IMR-90 (cell line): ENCODE results near the gene DMAC2. TPM values are rescaled to one million over a fixed set of nuclear protein-coding genes. Genes with fewer than 3 reads are reported as not detected.

Experiments used
- ATAC-seq: fragments of 200-7000 bp; cut with Tn5 transposase; 2 replicates; pipeline ENCODE4 v1.9.1; 2020; ENCODE audit warnings: low read depth, mild to moderate bottlenecking, moderate library complexity
- BruUV-seq: library from RNA; stranded (reverse); fragments of 400-500 nt; replicated peaks from 2 replicates; lab custom pipeline; 2021; lab: Mats Ljungman, UMichigan
- CTCF ChIA-PET: fragments of 300-600 bp; formaldehyde crosslinking; extraction: SDS; loops from one replicate; lab custom pipeline; 2021; ENCODE audit warnings: antibody characterized with exemption; lab: Yijun Ruan, JAX
- POLR2A ChIA-PET: fragments of 300-600 bp; sonication (Branson Sonifier 250); formaldehyde crosslinking; loops from one replicate; lab custom pipeline; 2022; ENCODE audit warnings: antibody characterized with exemption; ENCODE audit not compliant: unreplicated experiment; lab: Charles Lee
- DNase-seq: peaks from one replicate; pipeline ENCODE4 v3.0.0; 2013
- H2AFZ ChIP-seq: replicated peaks from 2 replicates; pipeline ENCODE3; 2013; ENCODE audit warnings: low read length, mild to moderate bottlenecking; ENCODE audit not compliant: poor library complexity
- H2AK5ac ChIP-seq: 2 replicates; pipeline ENCODE4 v1.6.1; 2013; ENCODE audit warnings: low read depth, low read length, inconsistent platforms
- H2AK9ac ChIP-seq: replicated peaks from 2 replicates; pipeline ENCODE3; 2013; ENCODE audit warnings: mild to moderate bottlenecking, low read depth, low read length, moderate library complexity; ENCODE audit not compliant: poor library complexity
- H2BK120ac ChIP-seq: 2 replicates; pipeline ENCODE4 v1.6.1; 2013; ENCODE audit warnings: low read depth, low read length, inconsistent platforms
- H2BK15ac ChIP-seq: 3 replicates; pipeline ENCODE4 v1.6.1; 2013; ENCODE audit warnings: low read depth, low read length, inconsistent platforms
- H2BK20ac ChIP-seq: 2 replicates; pipeline ENCODE4 v1.6.1; 2013; ENCODE audit warnings: low read depth, mild to moderate bottlenecking, inconsistent platforms, low read length, moderate library complexity
- H2BK5ac ChIP-seq: 2 replicates; pipeline ENCODE4 v1.6.1; 2013; ENCODE audit warnings: mild to moderate bottlenecking, low read depth, low read length, inconsistent platforms; ENCODE audit not compliant: poor library complexity, severe bottlenecking
- H3K14ac ChIP-seq: replicated peaks from 2 replicates; pipeline ENCODE4 v1.6.1; 2013; ENCODE audit warnings: low read depth, low read length, inconsistent platforms
- H3K18ac ChIP-seq: 2 replicates; pipeline ENCODE4 v1.6.1; 2013; ENCODE audit warnings: low read depth, low read length, control low read depth
- H3K23ac ChIP-seq: 2 replicates; pipeline ENCODE4 v1.6.1; 2013; ENCODE audit warnings: low read depth, low read length, inconsistent platforms
- H3K27ac ChIP-seq: 2 replicates; pipeline ENCODE4 v1.5.1; 2013; ENCODE audit warnings: mild to moderate bottlenecking, control low read depth, low read length; ENCODE audit not compliant: insufficient read depth
- H3K27me3 ChIP-seq: 2 replicates; pipeline ENCODE4 v1.6.1; 2013; ENCODE audit warnings: low read length; ENCODE audit not compliant: control insufficient read depth, insufficient read depth
- H3K36me3 ChIP-seq: 2 replicates; pipeline ENCODE4 v1.6.1; 2013; ENCODE audit warnings: low read length, mixed read lengths; ENCODE audit not compliant: control insufficient read depth, insufficient read depth
- H3K4ac ChIP-seq: 2 replicates; pipeline ENCODE4 v1.6.1; 2013; ENCODE audit warnings: low read depth, low read length, inconsistent platforms
- H3K4me1 ChIP-seq: 2 replicates; pipeline ENCODE4 v1.6.1; 2013; ENCODE audit warnings: low read length, mixed read lengths; ENCODE audit not compliant: control insufficient read depth, insufficient read depth
- H3K4me2 ChIP-seq: 2 replicates; pipeline ENCODE4 v1.6.1; 2013; ENCODE audit warnings: low read depth, mild to moderate bottlenecking, control low read depth, low read length, moderate library complexity
- H3K4me3 ChIP-seq: 2 replicates; pipeline ENCODE4 v1.5.1; 2013; ENCODE audit warnings: low read depth, mild to moderate bottlenecking, control low read depth, low read length, moderate library complexity; ENCODE audit not compliant: insufficient read depth
- H3K56ac ChIP-seq: 2 replicates; pipeline ENCODE4 v1.6.1; 2013; ENCODE audit warnings: low read length, inconsistent platforms; ENCODE audit not compliant: insufficient read depth; ENCODE audit errors: extremely low read depth
- H3K79me1 ChIP-seq, 2 experiments: 2 replicates each; pipeline ENCODE4 v1.6.1; 2013; ENCODE audit warnings: low read length in 2 of 2, inconsistent platforms in 1 of 2, low read depth in 1 of 2
- H3K9ac ChIP-seq: 2 replicates; pipeline ENCODE4 v1.6.1; 2013; ENCODE audit warnings: low read depth, low read length, control low read depth
- H3K9me1 ChIP-seq: 2 replicates; pipeline ENCODE4 v1.6.1; 2013; ENCODE audit warnings: low read length, inconsistent platforms; ENCODE audit not compliant: insufficient read depth
- H3K9me3 ChIP-seq: 2 replicates; pipeline ENCODE4 v1.6.1; 2013; ENCODE audit warnings: low read length; ENCODE audit not compliant: control insufficient read depth, insufficient read depth
- H4K20me1 ChIP-seq: 2 replicates; pipeline ENCODE4 v1.6.1; 2013; ENCODE audit warnings: low read length, inconsistent platforms; ENCODE audit not compliant: insufficient read depth
- H4K5ac ChIP-seq: 2 replicates; pipeline ENCODE4 v1.6.1; 2013; ENCODE audit warnings: mild to moderate bottlenecking, low read depth, low read length, control low read depth
- H4K8ac ChIP-seq, 2 experiments: 2 replicates each; pipeline ENCODE4 v1.6.1; 2013; ENCODE audit warnings: low read depth in 2 of 2, low read length in 2 of 2, control low read depth in 1 of 2, inconsistent platforms in 1 of 2
- H4K91ac ChIP-seq: 2 replicates; pipeline ENCODE4 v1.6.1; 2013; ENCODE audit warnings: low read depth, low read length, inconsistent platforms; ENCODE audit not compliant: insufficient read depth
- BHLHE40 ChIP-seq: fragments of 150-350 bp; IDR thresholded peaks from 2 replicates; pipeline ENCODE4 v1.6.1; 2016; ENCODE audit warnings: mild to moderate bottlenecking, low read depth, low read length
- CHD1 ChIP-seq: IDR thresholded peaks from 2 replicates; pipeline ENCODE4 v1.6.1; 2012; ENCODE audit warnings: low read depth, low read length, improper control_type of control experiment
- FOS ChIP-seq: fragments of 150-350 bp; IDR thresholded peaks from 2 replicates; pipeline ENCODE4 v1.6.1; 2016; ENCODE audit warnings: low read depth, low read length
- MAFK ChIP-seq: IDR thresholded peaks from 2 replicates; pipeline ENCODE4 v1.6.1; 2012; ENCODE audit warnings: low read depth, low read length, improper control_type of control experiment
- MAZ ChIP-seq: IDR thresholded peaks from 2 replicates; pipeline ENCODE4 v1.6.1; 2012; ENCODE audit warnings: low read depth, mild to moderate bottlenecking, low read length, improper control_type of control experiment, moderate library complexity, borderline replicate concordance
- NFE2L2 ChIP-seq: fragments of 150-350 bp; IDR thresholded peaks from 2 replicates; pipeline ENCODE4 v1.6.1; 2016; ENCODE audit warnings: low read depth, mild to moderate bottlenecking, low read length
- POLR2A ChIP-seq: IDR thresholded peaks from 2 replicates; pipeline ENCODE4 v1.6.1; 2012; ENCODE audit warnings: mild to moderate bottlenecking, low read depth, low read length
- RAD21 ChIP-seq: IDR thresholded peaks from 2 replicates; pipeline ENCODE4 v1.6.1; 2012; ENCODE audit warnings: low read length, improper control_type of control experiment
- RCOR1 ChIP-seq: IDR thresholded peaks from 2 replicates; pipeline ENCODE4 v1.6.1; 2012; ENCODE audit warnings: mild to moderate bottlenecking, low read length, improper control_type of control experiment; ENCODE audit not compliant: insufficient replicate concordance
- RFX5 ChIP-seq: IDR thresholded peaks from 2 replicates; pipeline ENCODE4 v1.8.0; 2012; ENCODE audit warnings: low read depth, mild to moderate bottlenecking, low read length, moderate library complexity
- WGBS, 2 experiments: methylation state at CpG; one replicate each; pipeline versions ENCODE4 v1.1.5 to v1.1.7; 2013; ENCODE audit warnings: missing lambda C conversion rate in 2 of 2; ENCODE audit not compliant: insufficient read length in 1 of 2; ENCODE audit errors: extremely low coverage in 2 of 2; 5-methylcytosine and 5-hydroxymethylcytosine counted together
- dilution Hi-C: fragments of 300-500 bp; cut with HindIII; formaldehyde crosslinking; loops from one replicate; pipeline ENCODE4 v1.14.3; 2018; ENCODE audit warnings: low sequenced_read_pairs; ENCODE audit not compliant: unreplicated experiment
- in situ Hi-C: fragments of 300-500 bp; cut with MboI; formaldehyde crosslinking; loops from 3 replicates; pipeline ENCODE4 v1.14.3; 2019; ENCODE audit warnings: low sequenced_read_pairs, inconsistent platforms, mixed read lengths
- intact Hi-C: fragments of 100-400 bp; cut with micrococcal nuclease; formaldehyde crosslinking; loops from 2 replicates; pipeline ENCODE4 v1.10.0; 2022
- polyA plus RNA-seq, 3 experiments: library from polyadenylated mRNA; depleted of rRNA; stranded (reverse); fragments of >200 nt; gene quantifications; 2 replicates each; pipeline ENCODE4 v1.2.3, GENCODE V29; 2012; ENCODE audit warnings: low replicate concordance in 1 of 3
- total RNA-seq: library from RNA; depleted of rRNA; stranded (reverse); fragments of >200 nt; gene quantifications from 2 replicates; pipeline ENCODE4 v1.2.3, GENCODE V29; 2012
- TF ChIP-seq, protein P1 (sequence below): fragments of 150-350 bp; IDR thresholded peaks from 2 replicates; pipeline ENCODE4 v1.6.1; 2017; ENCODE audit warnings: mild to moderate bottlenecking, antibody characterized with exemption, low read length, low read depth
- TF ChIP-seq, protein P2 (sequence below): fragments of 150-350 bp; IDR thresholded peaks from 2 replicates; pipeline ENCODE4 v1.6.1; 2016; ENCODE audit warnings: low read depth, mild to moderate bottlenecking, low read length, moderate library complexity, borderline replicate concordance

DMAC2 gene
- total and polyA plus RNA-seq, 2 of the 4 experiments (the other 2 are of a cell fraction): 52.5 to 72.2 TPM

DNA sequence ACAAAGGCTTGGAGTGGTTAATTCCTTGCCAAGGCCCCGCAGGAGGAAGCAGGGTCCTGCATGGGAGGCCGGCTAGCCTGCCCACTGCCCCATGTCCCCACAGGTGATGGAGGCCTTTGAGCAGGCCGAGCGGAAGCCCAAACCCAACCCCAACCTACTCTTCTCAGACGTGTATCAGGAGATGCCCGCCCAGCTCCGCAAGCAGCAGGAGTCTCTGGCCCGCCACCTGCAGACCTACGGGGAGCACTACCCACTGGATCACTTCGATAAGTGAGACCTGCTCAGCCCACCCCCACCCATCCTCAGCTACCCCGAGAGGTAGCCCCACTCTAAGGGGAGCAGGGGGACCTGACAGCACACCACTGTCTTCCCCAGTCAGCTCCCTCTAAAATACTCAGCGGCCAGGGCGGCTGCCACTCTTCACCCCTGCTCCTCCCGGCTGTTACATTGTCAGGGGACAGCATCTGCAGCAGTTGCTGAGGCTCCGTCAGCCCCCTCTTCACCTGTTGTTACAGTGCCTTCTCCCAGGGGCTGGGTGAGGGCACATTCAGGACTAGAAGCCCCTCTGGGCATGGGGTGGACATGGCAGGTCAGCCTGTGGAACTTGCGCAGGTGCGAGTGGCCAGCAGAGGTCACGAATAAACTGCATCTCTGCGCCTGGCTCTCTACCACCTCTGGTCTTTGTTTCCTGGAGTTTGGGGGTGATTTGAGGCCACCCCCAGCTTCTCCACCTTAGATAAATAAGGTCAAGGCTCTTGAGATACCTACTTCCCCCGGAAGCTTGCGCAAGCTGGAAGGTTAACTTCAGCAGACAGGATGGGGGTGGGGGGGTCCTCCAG, 15.2 kb downstream of the DMAC2 start (continued):
- TF ChIP-seq, protein P1, sequence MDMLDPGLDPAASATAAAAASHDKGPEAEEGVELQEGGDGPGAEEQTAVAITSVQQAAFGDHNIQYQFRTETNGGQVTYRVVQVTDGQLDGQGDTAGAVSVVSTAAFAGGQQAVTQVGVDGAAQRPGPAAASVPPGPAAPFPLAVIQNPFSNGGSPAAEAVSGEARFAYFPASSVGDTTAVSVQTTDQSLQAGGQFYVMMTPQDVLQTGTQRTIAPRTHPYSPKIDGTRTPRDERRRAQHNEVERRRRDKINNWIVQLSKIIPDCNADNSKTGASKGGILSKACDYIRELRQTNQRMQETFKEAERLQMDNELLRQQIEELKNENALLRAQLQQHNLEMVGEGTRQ: no peak
- no peak for TF ChIP-seq MAZ

DNA sequence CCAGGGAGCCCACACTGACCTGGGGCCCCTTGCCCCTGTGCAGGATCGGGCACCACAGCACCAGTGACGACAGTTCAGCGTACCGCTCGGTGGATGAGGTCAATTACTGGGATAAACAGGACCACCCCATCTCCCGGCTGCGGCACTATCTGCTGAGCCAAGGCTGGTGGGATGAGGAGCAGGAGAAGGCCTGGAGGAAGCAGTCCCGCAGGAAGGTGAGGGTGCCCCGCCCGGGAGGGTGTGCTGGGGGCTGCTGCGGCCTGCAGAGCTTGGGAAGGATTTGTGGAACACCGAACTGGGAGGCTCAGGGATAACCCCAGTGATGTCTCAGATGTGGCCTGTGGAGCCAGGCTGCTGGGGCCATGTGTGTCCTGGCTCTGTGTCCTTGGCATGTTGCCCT, 16.8 kb downstream of the DMAC2 start:
- intact Hi-C loops: loop anchor here (10.0 kb wide), 1 partner anchor 218 kb away; no protein-coding TSS in a partner anchor
- Histone ChIP-seq H3K27me3 (no peaks in the 10 kb centered on the region), H4K20me1 (no peaks in the 10 kb centered on the region), H3K9me3 (no peaks in the 10 kb centered on the region), H3K4ac (no peak overlapping the region), H3K23ac (no peak overlapping the region), H3K14ac (no peak overlapping the region), H3K18ac (no peak overlapping the region), H3K4me3 (no peak overlapping the region), H2BK20ac (no peak overlapping the region), H2AFZ (peak overlapping the region; percentile 14), H2BK120ac (no peak overlapping the region), H2AK5ac (no peak overlapping the region), H2BK15ac (no peak overlapping the region), H3K56ac (no peak overlapping the region), H3K27ac (no peak overlapping the region), H4K5ac (no peak overlapping the region), H3K4me1 (peaks cover 10% of the 10 kb centered on the region; the same call in 1 of the 2 replicates), H3K79me1 (no peaks in the 10 kb centered on the region), H3K9ac (no peak overlapping the region), H4K8ac (no peak overlapping the region), H3K4me2 (no peak overlapping the region), H4K91ac (no peak overlapping the region), H2AK9ac (no peak overlapping the region), H2BK5ac (no peak overlapping the region), H3K36me3 (peaks cover 48% of the 10 kb centered on the region), H3K9me1 (no peaks in the 10 kb centered on the region; the same call in 1 of the 2 replicates)
- DNase-seq (no peak), ATAC-seq (no peak)
- no TSS peak for BruUV-seq
- WGBS, 2 experiments: 90% methylated on average over 4 of the region's 12 CpGs; no CpG with 5 or more reads in 1 of the 2 experiments
- dilution Hi-C loops: no loop called here
- TF ChIP-seq MAFK: no peak
- no peak for TF ChIP-seq RCOR1
- no peak for TF ChIP-seq POLR2A
- TF ChIP-seq, protein P1: no peak
- TF ChIP-seq RFX5: no peak
- TF ChIP-seq BHLHE40: no peak
- no peak for TF ChIP-seq NFE2L2
- no peak for TF ChIP-seq FOS
- no peak for TF ChIP-seq CHD1
- TF ChIP-seq, protein P2, sequence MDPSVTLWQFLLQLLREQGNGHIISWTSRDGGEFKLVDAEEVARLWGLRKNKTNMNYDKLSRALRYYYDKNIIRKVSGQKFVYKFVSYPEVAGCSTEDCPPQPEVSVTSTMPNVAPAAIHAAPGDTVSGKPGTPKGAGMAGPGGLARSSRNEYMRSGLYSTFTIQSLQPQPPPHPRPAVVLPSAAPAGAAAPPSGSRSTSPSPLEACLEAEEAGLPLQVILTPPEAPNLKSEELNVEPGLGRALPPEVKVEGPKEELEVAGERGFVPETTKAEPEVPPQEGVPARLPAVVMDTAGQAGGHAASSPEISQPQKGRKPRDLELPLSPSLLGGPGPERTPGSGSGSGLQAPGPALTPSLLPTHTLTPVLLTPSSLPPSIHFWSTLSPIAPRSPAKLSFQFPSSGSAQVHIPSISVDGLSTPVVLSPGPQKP: no peak
- no peak for TF ChIP-seq RAD21
- ChIA-PET CTCF (no interaction called here), POLR2A (no interaction called here)
- in situ Hi-C loops: no loop called here
